Activated effector memory CD4-positive, alpha-beta T cell treated with anti-CD3 and anti-CD28 coated beads, Interleukin-2, amount 50 U/mL, for 16 hours (primary cell): ENCODE measurements around the gene MYO1B.

Source experiments
- DNase-seq: peaks from one replicate; pipeline ENCODE4 v3.0.0-alpha.2; 2020

Gene MYO1B

DNA sequence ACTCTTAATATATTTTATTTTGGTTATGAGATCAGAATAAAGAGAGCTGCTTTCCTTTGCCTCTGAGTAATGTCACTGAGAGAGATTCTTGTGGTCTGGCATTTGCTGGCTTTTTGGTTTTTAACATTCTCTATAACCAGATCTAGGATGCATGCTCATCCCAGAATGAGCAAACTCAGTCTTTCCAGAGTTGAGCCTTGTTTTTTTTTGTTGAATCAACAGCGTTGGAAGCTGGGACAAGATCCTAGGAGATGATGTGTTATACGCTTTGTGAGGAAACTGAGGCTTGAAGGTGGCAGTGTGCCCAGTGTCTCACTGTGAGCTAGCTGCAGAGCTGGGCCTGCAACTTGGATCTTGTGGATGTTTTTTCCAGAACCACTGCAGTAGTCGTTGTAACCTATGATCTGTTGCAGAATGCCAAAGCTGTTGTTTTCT, 19.5 kb downstream of the MYO1B start:
- no peak for DNase-seq

DNA sequence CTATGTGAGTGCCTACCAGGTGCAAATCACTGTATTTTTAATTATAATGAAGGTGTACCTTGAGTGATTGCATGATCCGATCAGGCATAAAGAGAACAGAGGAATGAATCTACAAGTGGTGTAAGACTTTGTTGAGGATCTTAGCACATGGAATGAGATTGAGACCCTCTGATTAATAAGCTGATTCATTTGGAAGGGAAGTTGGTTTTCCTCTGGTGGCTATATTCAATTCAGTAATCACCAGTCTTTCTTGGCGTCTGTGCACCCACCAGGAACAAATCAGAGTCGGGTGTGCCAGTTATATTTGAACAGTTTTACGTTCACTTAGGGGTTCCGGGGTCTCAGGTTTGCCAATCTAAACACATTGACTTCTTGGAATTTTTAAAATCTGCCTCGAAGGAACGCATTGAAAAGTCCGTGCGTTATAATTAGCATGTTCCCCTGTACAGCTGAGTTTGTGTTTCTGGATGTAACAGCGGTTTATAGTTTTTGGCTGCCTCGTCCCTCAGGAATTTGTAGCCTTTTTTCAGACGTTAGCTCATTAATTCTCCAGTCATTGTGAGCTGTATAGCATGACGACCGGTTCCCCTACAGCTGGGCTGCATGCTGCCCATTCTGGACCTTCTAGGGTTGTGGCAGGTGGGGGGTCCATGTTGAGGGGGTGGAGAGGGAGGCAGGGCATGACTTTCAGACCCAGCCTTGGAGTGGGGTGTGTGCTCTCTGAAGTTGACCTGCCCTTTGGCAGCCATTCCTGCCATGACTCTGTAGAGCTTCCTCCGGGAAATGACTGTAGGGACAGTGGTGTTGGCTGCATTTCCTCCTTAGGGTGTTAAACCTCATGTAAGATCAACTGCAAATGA, 20.3 kb downstream of the MYO1B start:
- no peak for DNase-seq

GRCh38 chr2:191266201-191266600, 21.0 kb downstream of the MYO1B start:
- DNase-seq: no peak

- no peak for DNase-seq
Measured at GRCh38 chr2:191268596-191268995, 23.4 kb downstream of the MYO1B start.

GRCh38 chr2:191270306-191271161, 25.3 kb downstream of the MYO1B start:
- no peak for DNase-seq

DNA sequence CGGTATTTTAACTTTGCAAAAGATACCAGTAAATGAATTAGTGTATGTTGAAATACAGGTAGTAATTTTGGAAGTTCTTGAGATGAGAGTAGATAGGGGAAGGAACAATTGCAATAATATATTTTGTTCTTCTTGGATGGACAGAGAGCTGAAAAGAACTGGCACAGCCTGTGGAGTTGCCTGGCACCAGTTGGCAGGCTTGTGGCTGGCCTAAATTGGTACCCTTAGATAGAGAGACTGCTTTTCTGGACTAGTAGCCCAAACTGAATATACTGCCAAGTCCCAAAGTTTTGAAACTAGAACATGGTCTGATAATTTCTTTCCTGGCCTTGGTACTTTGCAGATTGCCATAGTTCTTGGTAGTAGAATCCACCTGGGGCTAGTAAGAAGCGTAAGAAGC, 26.9 kb downstream of the MYO1B start:
- no peak for DNase-seq

- no peak for DNase-seq
Measured at GRCh38 chr2:191274413-191274815, 29.2 kb downstream of the MYO1B start.

DNA sequence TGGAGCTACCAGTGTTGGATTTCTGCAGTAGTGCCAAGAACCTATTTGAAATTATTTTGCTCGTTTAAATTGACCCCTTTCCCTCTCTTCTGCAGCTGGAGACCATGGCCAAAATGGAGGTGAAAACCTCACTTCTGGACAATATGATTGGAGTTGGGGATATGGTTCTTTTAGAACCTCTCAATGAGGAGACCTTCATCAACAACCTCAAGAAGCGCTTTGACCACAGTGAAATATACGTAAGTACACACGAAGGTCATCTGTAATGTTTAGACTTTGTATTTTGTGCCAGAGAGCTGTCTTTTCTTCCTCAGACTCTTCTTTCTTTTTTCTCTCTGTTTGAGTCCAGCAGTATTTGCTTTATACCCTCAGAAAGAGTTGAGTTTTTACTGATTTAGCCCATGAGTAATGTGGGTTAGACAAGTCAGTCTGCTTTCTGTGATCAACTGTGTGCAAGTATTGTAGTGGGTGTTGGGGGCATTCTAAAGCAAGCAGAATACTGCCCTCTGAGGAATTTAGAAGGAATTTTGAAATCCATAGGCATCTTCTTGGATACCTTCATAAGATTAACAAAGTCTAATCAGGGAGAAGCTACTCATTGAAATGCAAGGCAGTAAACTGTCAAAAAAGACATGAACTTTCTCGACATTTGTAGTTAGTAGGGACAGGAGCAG, 31.7 kb downstream of the MYO1B start:
- DNase-seq: no peak

- DNase-seq: no peak
Measured at GRCh38 chr2:191280290-191280689, 35.1 kb downstream of the MYO1B start.

DNA sequence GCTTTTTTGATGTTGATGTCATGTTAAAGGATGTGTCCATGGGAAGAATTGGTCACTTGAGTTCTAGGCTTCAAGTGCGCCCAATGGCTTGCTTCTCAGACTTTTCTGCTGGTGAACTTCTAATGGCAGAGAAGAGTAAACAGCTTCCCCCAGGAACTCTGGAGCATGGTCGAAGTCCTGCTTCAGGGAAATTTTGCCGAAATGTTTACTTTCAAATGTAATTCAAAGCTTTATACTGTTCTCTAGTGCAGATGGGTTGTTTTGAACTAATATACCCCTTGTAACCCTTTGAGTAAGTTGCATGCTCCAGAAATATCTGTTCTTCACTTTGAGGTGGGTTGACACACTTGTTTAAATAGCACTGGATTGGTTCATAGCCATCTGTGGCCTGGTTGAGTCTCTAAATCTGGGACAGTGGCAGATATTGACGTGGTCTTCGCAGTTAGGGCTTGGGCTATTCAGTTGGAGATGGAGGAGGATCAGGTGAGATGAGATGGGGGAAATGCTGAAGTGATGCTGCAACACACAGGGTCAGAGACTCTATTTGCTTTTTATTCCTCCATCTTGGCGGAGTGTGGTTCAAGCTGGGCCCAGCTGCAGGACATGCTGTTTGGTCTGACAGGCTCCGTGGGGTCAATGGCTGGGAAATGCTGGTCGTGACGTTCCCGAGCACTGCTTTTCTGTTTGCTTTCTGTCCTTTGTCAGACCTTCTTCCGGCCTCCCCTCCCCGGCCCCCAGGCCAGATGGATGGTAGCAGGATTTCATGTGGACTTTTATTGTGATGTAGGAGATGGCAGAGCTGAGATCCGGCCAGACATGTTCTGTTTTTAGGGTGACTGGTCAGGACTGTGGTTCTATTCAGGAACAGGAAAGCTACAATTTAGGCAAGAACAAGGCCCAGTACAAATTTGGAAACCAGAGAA, 35.9 kb downstream of the MYO1B start:
- DNase-seq: no peak

DNA sequence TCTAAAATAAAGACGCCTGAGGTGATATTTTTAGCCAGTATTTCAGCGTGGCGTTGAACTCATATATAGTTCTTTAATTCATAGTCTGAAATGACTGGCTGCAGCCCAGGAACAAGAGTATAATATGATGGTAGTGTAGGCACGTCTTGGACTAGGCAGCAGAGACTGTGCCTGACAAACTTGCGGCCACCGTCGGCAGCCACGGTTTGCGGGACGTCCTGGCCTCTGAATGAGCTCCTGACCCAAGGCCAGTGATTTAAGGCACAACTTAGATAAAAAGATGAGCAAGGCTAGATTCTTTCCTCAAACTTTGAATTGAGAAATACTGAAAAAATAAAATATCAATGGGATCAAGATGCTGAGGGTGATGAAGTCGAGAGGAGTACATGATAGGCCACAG, 40.0 kb downstream of the MYO1B start:
- no peak for DNase-seq

GRCh38 chr2:191287820-191288219, 42.6 kb downstream of the MYO1B start:
- no peak for DNase-seq

DNA sequence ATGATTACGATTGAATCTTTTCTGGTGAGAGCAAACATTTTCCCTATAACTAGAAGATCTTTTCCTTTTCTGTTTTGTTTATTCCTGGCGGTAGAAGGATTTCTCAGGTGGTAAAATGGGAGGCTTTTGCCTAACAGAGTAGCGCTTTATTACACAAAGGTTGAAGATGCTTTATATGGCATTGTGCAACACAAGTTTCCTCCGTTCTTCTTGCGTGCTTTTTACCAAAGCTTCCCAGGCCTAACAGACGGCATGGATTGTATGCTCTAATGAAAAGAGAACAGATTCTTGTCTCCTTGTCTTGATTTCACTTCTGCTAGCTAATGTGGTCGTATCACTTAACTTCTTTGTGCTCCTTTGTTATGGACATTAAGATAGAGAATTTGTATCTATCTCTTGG, 43.8 kb downstream of the MYO1B start:
- no peak for DNase-seq

GRCh38 chr2:191291471-191291870, 46.3 kb downstream of the MYO1B start:
- DNase-seq: no peak

DNA sequence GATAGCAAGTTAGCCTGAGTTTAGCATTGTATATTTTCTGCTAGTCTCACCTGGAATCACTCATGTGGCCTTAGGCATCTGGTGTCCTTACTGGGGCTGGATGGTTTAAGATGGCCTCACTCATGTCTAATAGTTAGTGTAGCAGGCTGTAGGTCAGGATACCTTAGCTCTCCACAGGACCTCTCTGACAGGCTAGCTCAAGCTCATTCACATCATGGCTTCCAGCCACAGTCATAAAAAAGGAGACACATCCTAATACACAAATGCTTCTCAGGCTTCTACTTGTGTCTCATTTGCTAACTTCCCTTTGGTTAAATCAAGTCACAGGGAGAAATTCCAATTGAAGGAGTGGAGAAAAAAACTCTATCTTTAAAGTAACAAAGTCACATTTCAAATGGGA, 47.7 kb downstream of the MYO1B start:
- no peak for DNase-seq

GRCh38 chr2:191295088-191295487, 49.9 kb downstream of the MYO1B start:
- no peak for DNase-seq

- DNase-seq: no peak
Measured at GRCh38 chr2:191296083-191297006, 51.1 kb downstream of the MYO1B start.

DNA sequence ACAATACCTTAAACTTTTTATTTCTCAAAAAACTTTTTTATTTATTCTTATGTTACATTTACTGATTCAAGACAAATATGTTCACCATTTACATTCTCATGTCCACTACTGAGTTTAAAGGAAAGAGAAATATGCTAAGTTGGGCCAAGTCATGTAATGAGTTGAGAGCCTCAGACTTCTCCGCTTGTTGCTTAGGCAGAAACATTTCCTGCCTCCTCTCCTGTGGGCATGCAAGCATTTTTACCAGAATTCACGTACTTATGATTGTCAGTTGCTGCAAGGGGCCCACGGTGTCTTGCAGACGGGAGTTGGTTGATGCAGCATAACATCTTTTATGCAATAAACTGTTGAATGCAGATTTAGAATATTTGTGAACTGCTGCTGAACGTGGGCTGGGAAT, 51.8 kb downstream of the MYO1B start:
- no peak for DNase-seq

DNA sequence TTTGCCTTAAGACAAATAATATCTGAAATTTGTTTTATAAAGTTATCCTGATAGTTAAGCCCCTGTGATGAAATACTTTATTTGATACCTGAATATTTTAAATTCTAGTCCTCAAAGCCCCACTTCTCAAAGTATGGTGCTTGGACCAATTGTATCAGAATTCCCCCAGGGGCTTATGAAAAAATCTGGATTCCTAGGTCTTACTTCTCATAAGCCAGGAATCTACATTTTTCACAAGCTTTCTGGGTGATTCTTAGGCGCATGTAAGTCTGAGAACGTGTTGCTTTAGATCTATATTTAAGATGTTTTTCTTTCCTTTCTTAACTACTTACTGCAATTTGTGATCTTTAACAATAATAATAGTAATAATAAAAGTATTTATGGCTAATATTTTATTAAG, 53.1 kb downstream of the MYO1B start:
- no peak for DNase-seq

- no peak for DNase-seq
Measured at GRCh38 chr2:191299010-191299409, 53.8 kb downstream of the MYO1B start.

DNA sequence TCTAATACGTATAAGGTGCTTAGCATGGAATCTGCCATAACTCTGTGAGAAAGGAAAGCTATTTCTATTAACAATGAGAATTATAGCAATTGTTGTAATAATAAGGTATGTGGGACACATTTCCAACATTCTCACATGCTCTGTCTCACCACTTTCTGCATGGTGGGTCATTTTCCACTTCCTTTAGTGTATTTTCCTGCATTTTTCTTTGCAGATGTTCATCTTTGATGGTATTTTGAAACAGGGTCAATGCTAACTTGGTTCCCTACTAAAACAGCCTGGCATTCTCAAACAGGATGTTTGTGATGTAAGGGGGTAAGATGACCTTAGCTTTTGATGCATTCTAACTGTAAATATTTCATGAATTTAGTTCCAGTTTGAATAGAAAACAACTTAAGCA, 54.7 kb downstream of the MYO1B start:
- DNase-seq: no peak
